Sigmoid colon (tissue), 7 donors: Measurements from ENCODE around the gene NOC4L. TPM values are rescaled to one million over a fixed set of nuclear protein-coding genes. Genes with fewer than 3 reads are reported as not detected.

Source experiments
- DNase-seq: peaks from one replicate; pipeline ENCODE4 v3.0.0-alpha.2; 2019
- H3K27ac ChIP-seq, 4 donors: fragments of 200-600 bp; sonication (generic); one replicate each; pipeline ENCODE4 v1.5.1; 2016 to 2019; ENCODE audit warnings: mild to moderate bottlenecking in 1 of 4
- H3K27me3 ChIP-seq, 3 donors: fragments of 200-600 bp; sonication (generic); one replicate each; pipeline ENCODE4 v1.5.1; 2019; ENCODE audit warnings: mild to moderate bottlenecking in 1 of 3
- H3K36me3 ChIP-seq, 4 donors: fragments of 200-600 bp; sonication (generic); one replicate each; pipeline ENCODE4 v1.5.1; 2016 to 2019
- H3K4me1 ChIP-seq, 4 donors: fragments of 200-600 bp; sonication (generic); one replicate each; pipeline ENCODE4 v1.5.1; 2017 to 2019
- H3K4me3 ChIP-seq, 4 donors: fragments of 200-600 bp; sonication (generic); one replicate each; pipeline ENCODE4 v1.5.1; 2017 to 2019; ENCODE audit warnings: mild to moderate bottlenecking in 2 of 4, moderate library complexity in 1 of 4
- H3K9me3 ChIP-seq, 4 donors: fragments of 200-600 bp in 3 of 4; sonication (generic) in 3 of 4; one replicate each; pipeline versions ENCODE4 v1.5.1 to v1.6.1; 2013 to 2019
- EP300 ChIP-seq, 4 donors: sonication (generic); formaldehyde crosslinking; IDR thresholded peaks; one replicate each; pipeline ENCODE4 v1.6.1; 2017; ENCODE audit warnings: antibody characterized with exemption in 4 of 4
- POLR2A ChIP-seq, 2 donors: fragments of 450-650 bp; IDR thresholded peaks; one replicate each; pipeline ENCODE4 v1.6.1; 2016; ENCODE audit warnings: antibody characterized with exemption in 2 of 2, mild to moderate bottlenecking in 2 of 2, moderate library complexity in 2 of 2
- POLR2AphosphoS5 ChIP-seq, 4 donors: sonication (generic); formaldehyde crosslinking; IDR thresholded peaks; one replicate each; pipeline ENCODE4 v1.6.1; 2017; ENCODE audit warnings: antibody characterized with exemption in 4 of 4
- WGBS, 2 donors: extraction: QIAGEN DNeasy Blood & Tissue Kit; methylation state at CpG; one replicate each; pipeline ENCODE4 v1.1.7; 2013; 5-methylcytosine and 5-hydroxymethylcytosine counted together
- intact Hi-C: fragments of 100-400 bp; cut with DNase I; formaldehyde crosslinking; loops from one replicate; pipeline ENCODE4 v1.15.1; 2023
- polyA plus RNA-seq, 3 donors: library from polyadenylated mRNA; stranded (reverse); fragments of 200-250 nt; gene quantifications; one replicate each; pipeline ENCODE4 v1.2.3, GENCODE V29; 2013
- total RNA-seq, 4 donors: library from RNA; depleted of rRNA; stranded (reverse); fragments of >200 nt; gene quantifications; one replicate each; pipeline ENCODE4 v1.1.0, GENCODE V29; 2016
- TF ChIP-seq, protein P1 (sequence below), 4 experiments: fragments of 450-650 bp in 3 of 4; fragments of 200-600 bp in 1 of 4; IDR thresholded peaks; one replicate each; pipeline ENCODE4 v1.5.1; 2016 to 2019; ENCODE audit warnings: antibody characterized with exemption in 4 of 4, mild to moderate bottlenecking in 3 of 4, moderate library complexity in 2 of 4
- donor health status: healthy with polysubstance abuse.
- donor health status: Bipolar disorder and iron deficiency.
- donor health status: healthy.

Gene NOC4L
- total RNA-seq (1 to 10 TPM; 5.4 to 9.4 (median 7.5) TPM), polyA plus RNA-seq (10 to 100 TPM; 11.4 to 34.9 (median 13.2) TPM)

- peaks cover 29 to 55% (median 34%) of the 10 kb centered on the region in 4 donors for H3K36me3 ChIP-seq
- no peaks in the 10 kb centered on the region for H3K27me3 ChIP-seq
- DNase-seq, result peak; percentile 97
- peak within 1 kb of the TSS; percentile 86 to 93 (median 90) for H3K27ac ChIP-seq
- intact Hi-C loops, result loop anchor here (5.0 to 10.0 kb wide), 2 partner anchors 351 to 468 kb away; partner anchors contain the start of genes FBRSL1 and LRCOL1
- H3K4me1 ChIP-seq, result peaks cover 0 to 30% (median 25%) of the 10 kb centered on the region in 4 donors
- peak within 1 kb of the TSS; percentile 96 to 98 (median 96) for H3K4me3 ChIP-seq
- TF ChIP-seq EP300 (IDR thresholded peaks at IDR 0.05) (peak in 2 of 4 donors; percentile 19 to 78), POLR2AphosphoS5 (IDR thresholded peaks at IDR 0.05) (peak; percentile 82 to 93 (median 90)), POLR2A (IDR thresholded peaks at IDR 0.05) (peak; percentile 12 to 36)
- TF ChIP-seq, protein P1, sequence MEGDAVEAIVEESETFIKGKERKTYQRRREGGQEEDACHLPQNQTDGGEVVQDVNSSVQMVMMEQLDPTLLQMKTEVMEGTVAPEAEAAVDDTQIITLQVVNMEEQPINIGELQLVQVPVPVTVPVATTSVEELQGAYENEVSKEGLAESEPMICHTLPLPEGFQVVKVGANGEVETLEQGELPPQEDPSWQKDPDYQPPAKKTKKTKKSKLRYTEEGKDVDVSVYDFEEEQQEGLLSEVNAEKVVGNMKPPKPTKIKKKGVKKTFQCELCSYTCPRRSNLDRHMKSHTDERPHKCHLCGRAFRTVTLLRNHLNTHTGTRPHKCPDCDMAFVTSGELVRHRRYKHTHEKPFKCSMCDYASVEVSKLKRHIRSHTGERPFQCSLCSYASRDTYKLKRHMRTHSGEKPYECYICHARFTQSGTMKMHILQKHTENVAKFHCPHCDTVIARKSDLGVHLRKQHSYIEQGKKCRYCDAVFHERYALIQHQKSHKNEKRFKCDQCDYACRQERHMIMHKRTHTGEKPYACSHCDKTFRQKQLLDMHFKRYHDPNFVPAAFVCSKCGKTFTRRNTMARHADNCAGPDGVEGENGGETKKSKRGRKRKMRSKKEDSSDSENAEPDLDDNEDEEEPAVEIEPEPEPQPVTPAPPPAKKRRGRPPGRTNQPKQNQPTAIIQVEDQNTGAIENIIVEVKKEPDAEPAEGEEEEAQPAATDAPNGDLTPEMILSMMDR (IDR thresholded peaks at IDR 0.05), result no peak
- 0 to 1% methylated on average over 100 of the region's 100 CpGs for WGBS, 2 donors
- no peaks in the 10 kb centered on the region for H3K9me3 ChIP-seq
Measured at GRCh38 chr12:132144115-132144809, at the start of gene NOC4L, which contains the start of gene DDX51. NOC4L (plus strand) TSS chr12:132144457; CDS start chr12:132144489, 32 bp downstream. DDX51 (minus strand) TSS chr12:132144319; CDS start chr12:132144296, 23 bp downstream.

GRCh38 chr12:132095520-132096409 is 48.5 kb upstream of the NOC4L start:
- Histone ChIP-seq H3K27ac (no peak overlapping the region), H3K36me3 (peaks cover 0 to 30% (median 10%) of the 10 kb centered on the region in 4 donors), H3K4me1 (no peaks in the 10 kb centered on the region), H3K4me3 (no peak overlapping the region), H3K27me3 (no peaks in the 10 kb centered on the region), H3K9me3 (no peaks in the 10 kb centered on the region)
- WGBS, 2 donors, result 88 to 93% methylated on average over 11 of the region's 11 CpGs
- TF ChIP-seq EP300 (IDR thresholded peaks at IDR 0.05), result no peak
- no peak for TF ChIP-seq POLR2AphosphoS5 (IDR thresholded peaks at IDR 0.05)
- no peak for TF ChIP-seq POLR2A (IDR thresholded peaks at IDR 0.05)
- TF ChIP-seq, protein P1 (IDR thresholded peaks at IDR 0.05), result no peak
- intact Hi-C loops, result no loop called here
- DNase-seq, result peak; percentile 32

- intact Hi-C loops, result no loop called here
- TF ChIP-seq POLR2A (IDR thresholded peaks at IDR 0.05) (no peak), EP300 (IDR thresholded peaks at IDR 0.05) (no peak), POLR2AphosphoS5 (IDR thresholded peaks at IDR 0.05) (no peak)
- H3K4me1 ChIP-seq, result no peaks in the 10 kb centered on the region
Measured at GRCh38 chr12:132099739-132100138, 44.5 kb upstream of the NOC4L start.

DNA sequence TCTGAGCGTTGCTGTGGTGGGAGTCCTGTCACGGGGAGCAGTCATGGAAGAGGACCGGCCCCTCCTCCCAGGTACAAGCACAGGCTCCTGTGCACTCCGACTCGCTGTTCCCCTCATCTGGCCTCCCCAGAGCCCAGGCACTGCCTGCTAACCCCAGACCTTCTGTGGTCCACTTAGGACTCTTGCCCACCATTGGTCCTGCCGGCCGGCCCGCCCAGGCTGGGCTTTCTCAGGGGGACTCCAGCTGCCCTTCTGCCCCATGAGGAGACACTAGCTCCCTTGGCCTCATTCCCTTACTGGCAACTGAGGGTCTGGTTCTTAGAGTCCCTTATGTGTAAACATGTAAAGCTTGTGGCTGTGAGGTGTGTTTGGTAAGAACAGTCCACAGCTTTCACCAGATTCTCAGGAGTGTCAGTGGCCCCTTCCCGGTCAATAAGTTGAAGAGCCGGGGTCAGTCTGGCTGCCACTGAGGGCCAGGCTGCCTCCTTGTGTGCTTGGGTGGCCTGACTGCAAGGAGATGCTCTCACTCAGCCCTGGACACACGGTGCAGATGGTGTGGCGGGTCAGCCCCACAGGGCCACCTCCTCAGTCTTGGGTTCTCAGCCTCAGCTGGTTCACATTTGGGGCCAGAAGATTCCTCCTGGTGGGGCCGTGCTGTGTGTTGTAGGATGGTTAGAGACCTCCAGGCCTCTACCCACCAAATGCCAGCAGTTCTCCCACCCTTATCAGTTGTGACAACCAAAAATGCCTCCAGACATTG is 43.8 kb upstream of the NOC4L start:
- TF ChIP-seq POLR2AphosphoS5 (IDR thresholded peaks at IDR 0.05), result no peak
- TF ChIP-seq POLR2A (IDR thresholded peaks at IDR 0.05), result no peak
- TF ChIP-seq, protein P1 (IDR thresholded peaks at IDR 0.05), result no peak
- no peak for TF ChIP-seq EP300 (IDR thresholded peaks at IDR 0.05)
- 97% methylated on average over 13 of the region's 13 CpGs for WGBS, 2 donors
- peak; percentile 41 for DNase-seq
- intact Hi-C loops, result no loop called here
- Histone ChIP-seq H3K36me3 (peaks cover 0 to 23% (median 7%) of the 10 kb centered on the region in 4 donors), H3K9me3 (no peaks in the 10 kb centered on the region), H3K27me3 (no peaks in the 10 kb centered on the region), H3K4me1 (no peaks in the 10 kb centered on the region), H3K27ac (no peak overlapping the region), H3K4me3 (no peak overlapping the region)

More at GRCh38 chr12:132099739-132100138, 44.5 kb upstream of the NOC4L start:
- Histone ChIP-seq H3K27me3 (no peaks in the 10 kb centered on the region), H3K27ac (no peak overlapping the region), H3K4me3 (no peak overlapping the region), H3K36me3 (peaks cover 0 to 18% (median 6%) of the 10 kb centered on the region in 4 donors), H3K9me3 (no peaks in the 10 kb centered on the region)
- peak; percentile 19 for DNase-seq
- WGBS, 2 donors, result 93 to 96% methylated on average over 12 of the region's 12 CpGs
